ENCODE results near the gene MAP4K2.

MAP4K2 gene

GRCh38 chr11:64799256-64799622, 3.8 kb downstream of the MAP4K2 start:
- Histone ChIP-seq H3K4me3 (ENCODE audit: low read depth, low read length, poor library complexity, severe bottlenecking) (no peak overlapping the region), H3K79me2 (ENCODE audit: insufficient read depth, low read length) (no peaks in the 10 kb centered on the region), H3K27me3 (ENCODE audit: insufficient read depth, low read length) (no peaks in the 10 kb centered on the region), H3K27ac (ENCODE audit: low read depth, low read length, poor library complexity, severe bottlenecking) (peak overlapping the region; percentile 93), H3K9me2 (ENCODE audit: low read depth, low read length) (no peaks in the 10 kb centered on the region), H3K9ac (ENCODE audit: low read length) (no peak overlapping the region; the same call in 1 of the 2 replicates), H4K20me1 (ENCODE audit: insufficient read depth, low read length) (no peaks in the 10 kb centered on the region), H3K9me3 (ENCODE audit: low read length) (no peaks in the 10 kb centered on the region), H3F3A (ENCODE audit: insufficient read depth, low read length) (no peaks in the 10 kb centered on the region), H3K36me3 (ENCODE audit: insufficient read depth, low read length) (peaks cover 48% of the 10 kb centered on the region), H3K4me2 (ENCODE audit: low read length) (peak overlapping the region; percentile 97), H2AFZ (ENCODE audit: low read length) (no peak overlapping the region), H3K4me1 (ENCODE audit: insufficient read depth, low read length, severe bottlenecking) (peaks cover 45% of the 10 kb centered on the region)
- TF ChIP-seq EZH2 (IDR thresholded peaks at IDR 0.05; ENCODE audit: borderline replicate concordance, low read length) (no peak), CTCF (IDR thresholded peaks at IDR 0.05; ENCODE audit: low read length) (no peak)

- Histone ChIP-seq H3K36me3 (ENCODE audit: insufficient read depth, low read length) (peaks cover 53% of the 10 kb centered on the region), H3K27me3 (ENCODE audit: insufficient read depth, low read length) (no peaks in the 10 kb centered on the region), H3K9me2 (ENCODE audit: low read depth, low read length) (no peaks in the 10 kb centered on the region), H3F3A (ENCODE audit: insufficient read depth, low read length) (no peaks in the 10 kb centered on the region), H3K4me3 (ENCODE audit: low read depth, low read length, poor library complexity, severe bottlenecking) (no peak overlapping the region), H3K79me2 (ENCODE audit: insufficient read depth, low read length) (no peaks in the 10 kb centered on the region), H3K4me1 (ENCODE audit: insufficient read depth, low read length, severe bottlenecking) (peaks cover 28% of the 10 kb centered on the region), H3K27ac (ENCODE audit: low read depth, low read length, poor library complexity, severe bottlenecking) (no peak overlapping the region), H3K4me2 (ENCODE audit: low read length) (no peak overlapping the region), H3K9me3 (ENCODE audit: low read length) (no peaks in the 10 kb centered on the region), H3K9ac (ENCODE audit: low read length) (no peak overlapping the region), H4K20me1 (ENCODE audit: insufficient read depth, low read length) (no peaks in the 10 kb centered on the region), H2AFZ (ENCODE audit: low read length) (no peak overlapping the region)
- TF ChIP-seq CTCF (IDR thresholded peaks at IDR 0.05; ENCODE audit: low read length) (no peak), EZH2 (IDR thresholded peaks at IDR 0.05; ENCODE audit: borderline replicate concordance, low read length) (no peak)
These were observed 6.1 kb downstream of the MAP4K2 start for GRCh38 chr11:64796757-64797541.

- no peak for TF ChIP-seq CTCF (IDR thresholded peaks at IDR 0.05; ENCODE audit: low read length)
- no peak for TF ChIP-seq EZH2 (IDR thresholded peaks at IDR 0.05; ENCODE audit: borderline replicate concordance, low read length)
These were observed 6.8 kb downstream of the MAP4K2 start for GRCh38 chr11:64796047-64796756.

More at GRCh38 chr11:64796047-64796756, 6.8 kb downstream of the MAP4K2 start:
- no peak overlapping the region for H2AFZ ChIP-seq (ENCODE audit: low read length)
- H4K20me1 ChIP-seq (ENCODE audit: insufficient read depth, low read length), result no peaks in the 10 kb centered on the region
- H3K9me2 ChIP-seq (ENCODE audit: low read depth, low read length), result no peaks in the 10 kb centered on the region
- no peaks in the 10 kb centered on the region for H3K79me2 ChIP-seq (ENCODE audit: insufficient read depth, low read length)
- H3K27me3 ChIP-seq (ENCODE audit: insufficient read depth, low read length), result no peaks in the 10 kb centered on the region
- peaks cover 51% of the 10 kb centered on the region for H3K36me3 ChIP-seq (ENCODE audit: insufficient read depth, low read length)
- no peaks in the 10 kb centered on the region for H3K9me3 ChIP-seq (ENCODE audit: low read length)
- no peak overlapping the region for H3K4me2 ChIP-seq (ENCODE audit: low read length)
- no peak overlapping the region for H3K9ac ChIP-seq (ENCODE audit: low read length)
- no peak overlapping the region for H3K4me3 ChIP-seq (ENCODE audit: low read depth, low read length, poor library complexity, severe bottlenecking)
- no peaks in the 10 kb centered on the region for H3F3A ChIP-seq (ENCODE audit: insufficient read depth, low read length)
- no peak overlapping the region for H3K27ac ChIP-seq (ENCODE audit: low read depth, low read length, poor library complexity, severe bottlenecking)
- H3K4me1 ChIP-seq (ENCODE audit: insufficient read depth, low read length, severe bottlenecking), result peaks cover 20% of the 10 kb centered on the region
